GM12873 (cell line): ENCODE data around the gene RAD18.

Source experiments
- TF ChIP-seq, protein P1 (sequence below): IDR thresholded peaks from 2 replicates; pipeline ENCODE4 v1.5.1; 2012; ENCODE audit warnings: low read depth, mild to moderate bottlenecking, moderate library complexity, low read length, control low read depth; ENCODE audit not compliant: insufficient read depth; ENCODE audit errors: missing control alignments

The RAD18 gene

DNA sequence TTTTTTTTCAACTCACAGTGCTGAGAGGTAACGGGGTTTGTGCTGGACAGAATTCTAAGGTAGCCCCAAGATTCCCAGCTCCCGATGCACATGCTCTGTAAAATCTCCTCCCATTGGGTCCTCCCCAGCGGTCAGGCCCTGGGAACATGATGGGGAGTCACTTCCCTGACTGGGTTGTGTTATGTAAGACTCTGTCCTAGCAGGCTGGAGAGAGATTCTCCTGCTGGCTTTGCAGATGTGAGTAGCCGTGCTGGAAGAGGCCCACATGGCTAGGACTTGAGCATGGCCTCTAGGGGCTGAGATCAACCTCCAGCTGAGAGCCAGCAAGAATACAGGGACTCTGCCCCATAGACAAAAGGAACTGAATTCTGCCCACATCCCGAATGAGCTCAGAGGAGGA, 110.2 kb downstream of the RAD18 start:
- TF ChIP-seq, protein P1, sequence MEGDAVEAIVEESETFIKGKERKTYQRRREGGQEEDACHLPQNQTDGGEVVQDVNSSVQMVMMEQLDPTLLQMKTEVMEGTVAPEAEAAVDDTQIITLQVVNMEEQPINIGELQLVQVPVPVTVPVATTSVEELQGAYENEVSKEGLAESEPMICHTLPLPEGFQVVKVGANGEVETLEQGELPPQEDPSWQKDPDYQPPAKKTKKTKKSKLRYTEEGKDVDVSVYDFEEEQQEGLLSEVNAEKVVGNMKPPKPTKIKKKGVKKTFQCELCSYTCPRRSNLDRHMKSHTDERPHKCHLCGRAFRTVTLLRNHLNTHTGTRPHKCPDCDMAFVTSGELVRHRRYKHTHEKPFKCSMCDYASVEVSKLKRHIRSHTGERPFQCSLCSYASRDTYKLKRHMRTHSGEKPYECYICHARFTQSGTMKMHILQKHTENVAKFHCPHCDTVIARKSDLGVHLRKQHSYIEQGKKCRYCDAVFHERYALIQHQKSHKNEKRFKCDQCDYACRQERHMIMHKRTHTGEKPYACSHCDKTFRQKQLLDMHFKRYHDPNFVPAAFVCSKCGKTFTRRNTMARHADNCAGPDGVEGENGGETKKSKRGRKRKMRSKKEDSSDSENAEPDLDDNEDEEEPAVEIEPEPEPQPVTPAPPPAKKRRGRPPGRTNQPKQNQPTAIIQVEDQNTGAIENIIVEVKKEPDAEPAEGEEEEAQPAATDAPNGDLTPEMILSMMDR = no peak

DNA sequence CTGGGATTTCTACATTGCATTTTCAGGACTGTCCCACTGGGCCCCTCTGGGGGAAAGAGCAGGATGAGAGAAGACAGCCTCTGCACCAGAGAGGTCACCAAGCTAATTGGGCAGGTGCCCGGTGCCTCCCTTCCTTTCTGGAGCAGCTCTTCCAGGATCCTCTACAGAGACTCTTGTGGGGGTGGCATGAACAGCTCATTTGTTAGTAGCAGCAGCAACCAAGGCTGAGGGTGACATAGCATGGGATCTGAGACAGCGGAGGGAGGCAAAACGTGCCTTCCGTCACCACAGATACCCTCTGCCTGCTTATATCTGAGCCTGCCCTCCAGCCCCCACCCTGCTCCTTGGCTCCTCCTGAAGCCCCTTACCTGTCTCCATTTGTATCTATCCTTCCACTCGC, 110.8 kb downstream of the RAD18 start:
- TF ChIP-seq, protein P1 = no peak

DNA sequence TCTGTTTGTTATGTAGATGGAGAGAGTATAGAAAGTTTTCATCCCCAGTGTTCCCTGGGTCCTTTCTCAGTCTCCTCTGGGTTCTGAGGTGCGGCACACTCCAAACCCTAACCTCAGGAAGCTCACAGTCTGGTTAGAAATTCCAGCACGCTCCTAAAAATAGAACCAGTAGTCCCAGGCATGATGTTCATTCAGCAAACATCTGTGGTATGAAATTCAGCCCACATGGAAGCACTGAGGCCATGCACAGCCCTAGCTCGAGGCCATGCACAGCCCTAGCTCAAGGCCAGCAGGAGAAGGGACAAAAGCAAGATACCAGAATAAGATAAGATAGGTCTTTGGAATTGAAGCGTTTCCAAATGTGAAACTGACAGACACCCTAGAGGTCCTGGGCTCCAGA, 111.6 kb downstream of the RAD18 start:
- TF ChIP-seq, protein P1 = no peak

DNA sequence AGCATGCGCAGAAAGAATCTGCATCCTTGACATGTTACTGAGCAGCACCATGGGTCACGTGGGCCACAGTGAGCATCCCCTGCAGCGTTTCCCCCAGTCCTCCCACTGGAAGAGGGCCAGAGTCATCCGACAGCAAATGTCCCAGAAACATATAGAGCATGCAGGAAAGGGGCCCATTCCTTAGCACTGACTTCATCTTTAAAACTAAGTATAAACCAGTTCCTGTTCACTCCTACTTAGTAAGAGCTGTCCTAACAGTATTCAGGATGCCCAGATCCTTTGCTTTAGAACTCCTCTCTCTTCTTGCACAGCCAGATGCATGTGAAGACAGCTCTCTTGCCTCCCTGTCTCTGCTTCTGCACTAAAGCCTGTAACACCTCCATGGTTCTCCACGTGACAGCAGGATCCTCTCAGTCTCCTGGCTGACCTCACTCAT, 114.6 kb downstream of the RAD18 start:
- TF ChIP-seq, protein P1 = no peak

DNA sequence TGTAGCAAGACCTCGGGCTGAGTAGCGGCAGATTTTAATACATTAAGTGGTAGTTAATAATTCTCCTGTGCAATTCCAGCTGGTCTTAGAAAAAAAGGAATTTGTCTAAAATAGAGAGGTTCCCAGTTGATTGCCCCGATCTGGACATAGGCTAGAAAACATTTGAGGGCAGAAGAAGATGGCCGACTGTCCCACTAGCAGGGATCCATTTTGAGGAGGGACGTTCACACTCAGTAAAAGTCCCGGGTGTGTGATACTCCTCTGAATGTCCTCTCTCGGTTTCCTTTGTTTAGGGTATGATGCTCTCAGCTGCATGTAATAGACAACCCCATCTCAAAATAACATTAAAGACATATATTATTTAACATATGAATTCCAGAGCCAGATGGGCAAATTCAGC, 116.0 kb downstream of the RAD18 start:
- TF ChIP-seq, protein P1 = no peak

DNA sequence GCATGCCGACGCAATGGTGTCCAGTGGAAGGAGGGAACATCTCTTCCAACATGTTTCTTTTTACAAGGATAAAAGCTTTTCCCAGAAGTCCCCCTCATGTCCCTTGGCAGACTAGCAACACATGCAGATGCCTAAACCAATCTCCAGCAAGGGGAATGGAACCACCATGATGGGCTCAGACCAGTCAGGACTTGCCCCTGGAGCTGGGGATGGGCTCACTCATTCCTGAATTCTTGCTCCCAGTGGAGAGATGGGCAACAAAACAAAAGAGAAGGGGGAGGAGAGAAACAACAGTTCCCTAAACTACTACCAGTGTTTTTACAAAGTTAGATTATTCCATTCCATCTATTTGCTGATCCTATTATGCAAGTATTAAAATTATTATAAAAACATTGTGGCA, 117.1 kb downstream of the RAD18 start:
- TF ChIP-seq, protein P1 = no peak

DNA sequence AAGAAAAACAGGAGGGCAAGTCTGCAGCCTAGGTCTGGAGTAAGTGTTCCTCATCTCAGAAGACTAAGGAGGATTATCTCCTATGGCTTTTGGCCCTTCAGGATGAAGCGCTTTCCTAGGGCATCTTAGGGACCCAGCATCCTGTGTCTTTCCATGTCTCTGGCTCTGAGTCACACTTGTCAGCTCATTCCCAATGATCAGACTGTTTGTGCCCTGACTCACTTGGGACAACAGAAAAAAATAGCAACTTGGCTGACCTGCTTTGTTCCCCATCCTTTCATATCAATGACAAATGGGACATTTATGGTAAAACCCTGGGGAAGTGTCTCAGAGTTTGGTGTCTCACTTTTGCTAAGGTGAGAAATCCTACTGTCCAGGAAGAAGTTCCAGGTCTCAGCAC, 117.6 kb downstream of the RAD18 start:
- TF ChIP-seq, protein P1 = no peak

DNA sequence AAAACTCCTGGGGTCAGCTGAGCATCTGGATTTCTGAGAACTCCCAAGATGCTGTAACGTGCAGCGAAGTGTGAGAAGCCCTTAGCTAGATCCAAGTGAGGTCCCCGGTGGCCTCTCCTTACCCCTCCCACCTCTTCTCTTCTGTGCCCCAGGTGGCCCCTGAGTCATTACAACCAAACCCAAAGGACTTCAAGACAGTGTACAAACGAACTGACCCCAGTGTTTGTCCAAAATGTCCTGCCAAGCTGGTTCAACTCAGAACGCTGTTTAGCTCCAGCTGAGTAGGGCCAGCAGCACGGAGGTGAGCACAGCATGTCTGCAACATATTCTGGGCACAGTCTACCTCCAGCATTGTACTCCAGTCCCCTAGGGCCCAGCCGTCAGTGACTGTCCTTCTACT, 119.9 kb downstream of the RAD18 start:
- TF ChIP-seq, protein P1 = no peak
